GM21360 (cell line): ENCODE measurements around the gene COL9A1.

Experiments used
- ATAC-seq: cut with Tn5 transposase; IDR thresholded peaks from one replicate; pipeline ENCODE4 v1.9.1; 2021; ENCODE audit warnings: mild to moderate bottlenecking, moderate library complexity; ENCODE audit not compliant: unreplicated experiment

The COL9A1 gene

DNA sequence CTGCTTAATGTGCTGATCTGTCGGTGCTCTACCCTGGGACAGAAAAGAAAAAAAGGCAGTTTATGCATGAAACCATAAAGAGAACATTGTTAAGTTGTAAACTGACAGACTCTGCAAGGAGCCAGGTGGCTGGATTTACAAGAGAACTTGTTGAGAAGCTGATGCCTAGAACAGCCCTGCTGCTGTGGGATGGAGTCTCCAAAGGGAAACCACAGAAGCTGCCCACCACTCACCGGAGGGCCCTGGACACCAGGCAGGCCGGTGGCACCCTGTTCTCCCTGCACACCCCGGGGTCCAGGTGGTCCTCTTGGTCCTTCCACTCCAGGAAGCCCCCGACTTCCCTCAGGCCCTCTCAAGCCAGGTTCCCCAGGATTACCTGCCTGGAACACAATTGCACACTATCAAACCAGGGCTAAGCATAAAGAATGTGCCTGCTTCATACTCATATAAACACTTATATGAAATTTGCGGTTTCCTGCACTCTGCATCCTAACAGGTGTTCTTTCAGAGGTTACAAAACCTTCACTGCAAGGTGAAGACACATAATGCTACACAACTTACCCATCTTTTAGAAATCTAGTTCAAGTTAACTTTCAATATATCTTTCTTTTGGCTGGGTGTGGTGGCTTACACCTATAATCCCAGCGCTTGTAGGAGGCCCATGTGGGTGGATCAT, 68.2 kb downstream of the COL9A1 start:
- no peak for ATAC-seq

DNA sequence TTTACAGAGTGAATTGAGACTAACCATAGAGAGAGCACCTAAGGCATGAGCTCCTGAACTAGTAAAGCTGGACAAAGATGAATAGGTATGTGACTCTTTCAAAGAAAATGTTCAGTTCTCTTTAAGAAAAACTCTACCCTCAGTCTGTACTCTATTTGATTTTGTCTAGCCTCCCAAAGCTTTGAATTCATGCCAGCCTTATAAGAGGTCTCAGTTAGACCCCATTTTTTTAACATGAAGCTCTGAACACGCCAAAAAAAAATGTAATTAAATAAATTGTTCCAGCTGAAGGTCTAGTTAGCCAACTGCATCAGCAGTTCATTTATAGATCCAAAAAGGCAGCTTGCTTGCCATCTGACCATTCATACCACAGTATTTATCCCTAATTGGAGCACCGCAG, 71.6 kb downstream of the COL9A1 start:
- ATAC-seq: no peak

DNA sequence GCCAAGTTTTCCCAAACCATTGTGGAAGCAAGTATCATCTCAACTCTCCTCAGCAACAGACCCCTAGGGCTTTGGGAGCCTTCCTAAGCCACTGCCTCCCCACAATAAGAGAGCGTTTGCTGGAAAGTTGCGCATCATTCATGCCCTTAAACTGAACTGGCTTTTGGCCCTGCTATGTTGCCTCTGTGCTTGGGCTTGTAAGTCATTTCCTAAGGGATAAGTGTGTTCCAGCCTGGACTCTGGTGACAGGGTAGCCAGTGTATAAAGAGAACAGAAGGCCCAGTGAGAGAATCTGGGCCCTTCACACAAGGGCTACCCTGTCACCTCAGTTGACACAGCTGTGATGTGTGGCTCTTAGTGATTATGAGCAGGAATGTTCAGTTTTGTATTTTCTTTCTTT, 77.8 kb downstream of the COL9A1 start:
- ATAC-seq: no peak

DNA sequence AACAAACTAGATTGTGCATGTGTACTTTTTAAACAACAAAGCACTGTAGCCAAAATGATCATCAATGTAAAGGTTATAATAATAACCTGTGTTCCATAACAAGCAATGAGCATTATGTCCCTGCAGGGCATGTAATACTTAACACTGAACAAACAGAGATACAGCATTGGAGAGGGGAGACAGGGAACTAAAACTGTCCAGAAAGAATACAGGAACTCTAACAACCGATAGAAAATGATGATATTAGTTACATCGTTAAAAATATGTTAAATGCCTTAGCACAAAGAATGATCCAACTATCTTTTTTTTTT, 80.5 kb downstream of the COL9A1 start:
- no peak for ATAC-seq

DNA sequence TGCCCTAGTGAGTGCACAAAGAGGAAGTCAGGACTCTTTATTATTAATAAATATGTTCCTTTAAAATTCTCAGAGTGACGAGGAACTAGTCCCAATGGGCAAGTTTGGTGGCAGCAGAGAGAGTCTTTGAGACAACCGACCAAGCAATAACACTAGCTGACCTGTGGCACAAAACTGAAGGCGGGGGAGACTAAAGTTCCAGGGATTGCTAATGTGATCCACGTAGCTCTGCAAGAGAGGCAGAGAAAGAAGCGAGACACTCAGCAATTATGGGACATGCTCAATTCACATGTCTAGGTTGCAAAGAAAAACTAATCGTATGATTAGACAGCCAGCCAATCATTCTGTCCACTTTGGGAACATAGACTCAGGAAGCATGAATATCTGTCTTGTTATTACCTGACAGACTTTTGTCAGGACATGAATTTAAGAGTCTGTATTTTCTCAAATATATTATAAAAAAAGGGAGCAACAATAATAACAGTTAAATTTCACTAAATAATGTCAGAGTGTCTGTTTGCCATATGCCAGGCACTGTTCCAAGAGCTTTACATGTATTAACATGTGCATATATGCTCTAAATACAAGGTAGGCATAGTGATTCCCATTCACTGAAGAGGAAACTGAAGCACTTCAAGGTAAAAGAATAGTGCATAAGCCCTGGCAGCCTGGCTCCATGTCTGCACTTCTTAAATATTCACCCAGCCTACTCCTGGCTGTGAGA, 81.0 kb downstream of the COL9A1 start:
- ATAC-seq: no peak

DNA sequence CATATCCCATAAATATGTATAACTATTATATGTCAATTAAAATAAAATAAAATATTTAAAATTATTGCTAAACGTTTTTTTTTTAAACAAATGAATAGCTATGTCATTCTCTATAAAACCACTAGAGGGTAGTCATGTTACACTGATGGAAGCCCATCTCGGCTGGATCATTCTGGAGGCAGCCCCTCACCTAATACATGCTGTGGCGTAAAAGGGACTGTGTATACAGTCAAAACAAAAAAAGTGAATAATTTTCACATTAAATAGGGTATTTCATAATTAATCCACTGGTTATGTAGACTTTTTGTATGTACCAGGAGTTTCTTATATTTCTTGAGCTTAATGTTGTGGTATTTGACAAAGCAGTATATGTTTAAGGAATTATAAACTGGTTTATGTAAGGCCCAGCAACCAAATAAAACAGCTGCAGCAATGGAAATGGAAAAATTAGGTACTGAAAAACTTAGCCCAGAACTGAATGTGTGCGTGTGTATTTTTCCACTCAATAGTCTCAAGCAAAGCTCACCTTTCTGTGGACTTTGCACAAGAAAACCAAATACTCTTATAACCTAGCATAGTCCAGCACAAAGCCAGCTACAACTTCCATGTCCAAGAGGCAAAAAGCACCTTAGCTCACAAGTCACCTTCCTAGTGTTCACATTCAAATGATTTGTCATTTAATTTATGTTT, 81.7 kb downstream of the COL9A1 start:
- peak; percentile 72 for ATAC-seq

DNA sequence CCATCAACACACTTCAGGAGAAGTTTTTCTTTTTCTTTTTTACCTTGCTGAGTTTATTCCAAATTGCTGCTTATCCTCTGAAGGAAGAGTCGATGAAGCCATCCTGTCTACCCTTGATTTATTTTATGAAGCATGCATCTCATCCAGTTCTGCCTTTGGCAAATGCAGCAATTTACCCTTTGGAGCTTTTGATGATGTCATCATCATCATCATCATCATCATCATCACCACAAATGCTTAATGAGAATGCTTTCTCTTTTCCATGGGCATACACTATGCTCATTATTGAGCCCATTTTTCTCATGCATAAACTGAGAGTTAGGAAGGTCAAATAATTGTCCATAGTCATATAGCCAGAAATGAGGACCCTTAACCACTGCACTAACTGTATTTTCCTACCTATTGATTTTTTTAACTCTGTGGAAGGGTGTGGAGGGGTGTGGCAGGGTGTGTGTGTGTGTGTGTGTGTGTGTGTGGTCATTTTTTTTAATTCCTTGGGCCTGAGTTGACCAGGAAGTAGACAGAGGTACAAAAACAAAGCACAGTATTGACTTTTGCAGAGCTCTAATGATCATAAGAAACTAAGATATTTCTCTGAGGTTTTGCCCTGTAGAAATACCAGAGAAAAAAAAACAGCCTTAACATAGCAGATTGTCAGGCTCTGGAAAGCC, 82.8 kb downstream of the COL9A1 start:
- no peak for ATAC-seq

DNA sequence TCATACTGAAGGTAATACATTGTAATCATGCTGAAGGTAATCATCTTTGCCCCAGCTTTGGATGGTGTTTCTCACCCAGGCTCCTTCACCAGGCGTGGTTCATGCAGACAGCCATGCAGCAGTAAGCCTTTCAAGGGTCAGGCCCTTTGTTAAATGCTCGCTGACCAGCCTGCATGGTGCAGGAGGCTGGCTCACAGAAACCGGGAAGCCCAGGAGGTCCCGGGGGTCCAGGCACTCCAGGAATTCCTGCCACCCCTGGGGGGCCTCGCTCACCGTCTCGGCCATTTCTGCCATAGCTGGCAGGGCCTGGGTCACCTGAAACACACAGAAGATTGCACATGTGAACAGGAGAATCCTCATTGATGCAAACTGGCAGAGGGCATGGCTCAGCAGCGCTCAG, 86.1 kb downstream of the COL9A1 start:
- no peak for ATAC-seq

DNA sequence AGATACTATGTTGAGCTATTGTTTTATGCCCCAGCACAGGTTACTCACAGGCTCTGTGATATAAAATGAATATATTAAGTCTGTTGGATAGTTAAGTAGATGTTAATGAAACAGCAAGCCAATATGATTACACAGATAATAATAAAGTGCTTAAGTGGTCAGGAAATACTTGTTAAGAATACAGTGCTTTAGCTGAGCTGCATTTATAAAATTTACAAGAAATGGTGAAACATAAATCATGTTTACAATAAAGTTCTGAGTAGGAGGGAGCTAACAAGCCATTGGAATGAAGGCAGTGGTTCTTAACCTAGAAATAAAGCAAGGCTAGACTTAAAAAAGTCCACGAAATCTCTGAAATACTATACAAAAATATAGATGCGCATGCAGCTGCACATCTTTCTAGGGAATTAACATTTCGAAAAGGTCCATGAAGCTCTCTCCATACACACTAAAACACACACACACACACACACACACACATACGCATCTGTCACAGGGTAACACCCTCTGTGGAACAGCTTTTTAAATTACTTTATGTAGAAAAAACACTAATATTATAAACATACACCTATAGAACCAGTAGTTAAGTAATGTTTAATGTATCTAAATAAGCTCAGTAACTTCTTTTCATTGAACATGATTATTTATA, 87.3 kb downstream of the COL9A1 start:
- no peak for ATAC-seq

DNA sequence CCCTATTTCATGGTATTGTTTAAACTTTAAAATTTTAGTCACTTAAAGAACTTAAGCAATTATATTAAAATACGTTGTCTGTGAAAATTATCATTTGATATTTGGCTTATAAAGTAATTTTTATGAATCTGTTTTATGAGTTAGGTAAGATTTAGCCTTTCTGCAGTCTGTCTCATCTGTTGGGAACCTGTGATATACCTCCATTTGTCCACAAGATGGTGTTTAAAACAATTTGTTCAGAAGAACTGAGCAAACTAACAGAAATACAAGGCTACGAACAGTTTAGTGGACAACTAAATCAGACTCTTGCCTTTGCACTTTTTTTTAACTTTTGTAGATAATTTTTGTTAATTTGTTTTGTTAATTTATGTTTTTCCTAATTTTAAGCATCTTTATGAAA, 92.4 kb downstream of the COL9A1 start:
- no peak for ATAC-seq

DNA sequence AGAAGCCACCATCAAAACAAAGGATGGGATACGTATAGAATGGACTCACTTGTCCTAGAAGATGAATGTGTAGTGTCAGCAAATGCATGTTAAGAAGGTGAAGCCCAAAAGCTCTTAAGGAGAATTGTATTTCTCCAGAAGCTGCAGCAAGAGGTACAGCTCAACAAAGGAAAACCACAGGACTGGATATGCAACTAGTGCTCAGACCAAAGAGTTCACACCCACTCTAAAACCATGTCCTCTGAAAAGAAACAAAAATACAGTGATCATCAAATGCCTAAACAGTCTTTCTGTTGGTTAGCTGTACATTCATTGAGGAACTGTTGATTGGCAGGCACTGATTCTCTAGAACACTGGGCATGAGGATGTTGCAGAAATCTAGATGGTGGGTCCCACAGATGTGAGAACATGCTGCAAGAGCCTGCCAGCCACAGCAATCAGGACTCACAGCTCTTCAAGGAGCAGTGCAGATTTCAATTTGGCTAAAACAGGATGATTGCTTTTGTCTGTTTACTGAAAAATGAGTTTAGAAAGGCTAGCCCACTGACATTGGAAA, 94.6 kb downstream of the COL9A1 start:
- no peak for ATAC-seq

DNA sequence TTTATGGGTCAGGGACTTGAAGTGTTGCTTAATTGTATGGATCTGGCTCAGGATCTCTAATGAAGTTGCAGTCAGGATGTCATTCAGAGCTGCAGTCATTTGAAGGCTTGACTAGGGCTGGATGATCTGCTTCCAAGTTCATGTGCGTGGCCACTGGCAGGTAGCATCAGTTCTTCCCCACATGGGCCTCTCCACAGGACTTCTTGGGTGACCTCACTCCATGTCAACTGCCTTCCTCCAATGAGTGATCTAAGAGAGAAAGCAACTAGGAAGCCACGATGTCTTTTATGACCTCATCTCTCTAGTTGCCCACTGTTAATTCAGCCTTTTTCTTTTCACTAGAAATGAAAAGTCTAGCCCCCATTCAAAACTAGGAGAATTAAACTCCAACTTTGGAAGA, 104.1 kb downstream of the COL9A1 start:
- ATAC-seq: no peak

DNA sequence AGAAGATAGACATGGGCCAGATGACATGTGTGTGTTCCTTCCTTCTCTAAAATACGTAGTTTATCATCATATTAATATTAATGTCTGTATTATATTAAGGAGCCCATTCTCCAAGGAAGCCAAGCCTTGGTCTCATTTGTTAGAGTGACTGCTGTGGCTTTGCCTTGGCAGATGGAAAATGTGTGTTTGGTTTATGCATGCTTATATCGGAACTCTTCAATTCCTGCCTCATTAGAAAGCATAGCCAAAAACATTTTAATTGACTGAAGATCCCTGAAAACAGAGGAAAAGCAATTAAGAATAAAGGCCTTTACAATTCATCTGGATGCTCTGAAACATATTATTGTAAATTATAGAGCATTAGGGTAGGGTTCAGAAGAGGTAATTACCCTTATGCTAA, 106.4 kb downstream of the COL9A1 start:
- ATAC-seq: no peak

DNA sequence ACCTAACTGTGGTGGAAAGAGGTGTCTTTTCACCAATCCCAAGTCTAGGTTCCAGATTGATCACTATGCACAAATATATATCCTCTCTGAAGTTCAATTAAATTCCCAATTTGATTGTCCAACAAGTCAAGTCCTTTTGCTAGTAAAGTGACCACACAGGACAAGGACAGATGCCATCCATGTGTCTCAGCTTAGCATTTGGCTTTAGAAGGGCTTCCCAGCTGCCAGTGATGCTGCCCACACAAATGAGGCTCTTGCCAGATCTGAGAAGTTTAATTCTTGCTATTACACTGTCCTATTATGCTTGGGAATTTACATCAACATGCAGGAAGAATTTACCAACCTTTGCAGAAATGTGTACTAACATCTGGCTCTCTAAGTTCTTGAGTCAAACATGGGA, 108.5 kb downstream of the COL9A1 start:
- ATAC-seq: no peak

DNA sequence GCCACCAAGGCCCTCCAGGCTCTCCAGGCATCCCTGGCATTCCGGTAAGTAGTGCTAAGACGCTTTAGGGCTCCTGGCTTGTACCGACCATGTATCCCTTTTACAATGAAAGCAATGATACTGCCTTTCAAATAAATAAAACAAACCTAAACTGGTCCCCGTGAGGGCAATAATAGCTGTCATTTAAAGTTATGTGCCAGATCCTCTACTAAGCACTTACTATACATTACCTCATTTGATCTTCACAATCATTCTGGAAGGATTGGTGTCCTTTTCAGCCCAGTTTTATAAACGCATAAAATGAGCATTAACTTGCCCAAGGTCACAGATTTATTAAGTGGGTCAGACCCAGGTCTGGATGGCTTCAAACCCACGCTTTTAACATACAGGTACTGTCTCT, 114.7 kb downstream of the COL9A1 start:
- ATAC-seq: no peak

DNA sequence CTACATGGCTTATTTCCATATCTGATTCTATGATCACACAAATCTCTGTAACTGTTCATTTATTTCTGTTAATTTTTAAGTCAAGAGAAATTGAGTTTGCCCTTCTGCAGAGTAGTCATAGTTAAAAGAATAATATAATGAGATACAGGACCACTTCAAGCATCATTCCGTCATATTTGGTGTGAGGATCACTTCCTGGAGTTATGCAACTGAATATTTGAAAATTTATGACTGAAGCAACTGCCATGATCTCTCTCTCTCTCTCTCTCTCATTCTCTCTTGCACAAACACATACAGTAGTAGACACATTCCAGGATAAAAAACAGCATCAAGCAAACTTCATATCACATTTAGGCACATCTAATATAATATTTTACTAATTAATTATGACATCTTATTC, 116.4 kb downstream of the COL9A1 start:
- ATAC-seq: no peak

DNA sequence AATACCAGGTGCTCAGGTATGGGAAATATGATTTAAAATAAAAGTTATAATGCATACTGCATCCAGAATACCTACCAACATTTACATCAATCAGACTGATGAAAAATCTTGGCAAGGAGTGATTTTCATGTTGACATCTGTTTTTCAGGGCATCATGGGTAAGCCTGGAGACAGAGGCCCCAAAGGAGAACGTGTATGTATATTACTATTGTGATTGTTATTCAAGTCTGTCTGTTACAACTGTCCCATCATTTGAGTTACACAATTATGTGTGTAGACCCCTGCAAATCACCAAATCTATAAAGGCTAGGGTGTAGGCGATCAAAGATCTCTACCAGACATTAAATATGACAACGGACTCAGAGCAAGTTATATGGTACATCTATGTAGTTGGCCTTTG, 118.2 kb downstream of the COL9A1 start:
- ATAC-seq: no peak

DNA sequence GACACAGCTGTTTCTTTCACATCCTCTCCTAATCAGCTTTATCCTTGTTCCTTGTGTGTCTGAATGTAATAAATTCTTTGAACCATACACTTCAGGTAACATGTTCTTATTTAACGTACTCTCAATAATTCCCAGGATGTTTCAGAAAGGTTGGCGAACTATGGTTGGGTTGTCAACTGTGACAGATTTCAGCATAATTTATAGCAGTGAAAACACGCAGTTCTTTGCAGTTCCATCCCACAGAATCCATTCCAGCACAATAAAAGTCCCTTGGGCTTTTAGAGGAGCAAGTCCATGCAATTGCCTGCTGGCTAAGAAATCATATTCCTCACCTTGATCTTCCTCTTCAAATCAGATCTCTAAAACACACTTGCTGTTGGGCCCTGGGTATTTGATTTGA, 119.3 kb downstream of the COL9A1 start:
- no peak for ATAC-seq

DNA sequence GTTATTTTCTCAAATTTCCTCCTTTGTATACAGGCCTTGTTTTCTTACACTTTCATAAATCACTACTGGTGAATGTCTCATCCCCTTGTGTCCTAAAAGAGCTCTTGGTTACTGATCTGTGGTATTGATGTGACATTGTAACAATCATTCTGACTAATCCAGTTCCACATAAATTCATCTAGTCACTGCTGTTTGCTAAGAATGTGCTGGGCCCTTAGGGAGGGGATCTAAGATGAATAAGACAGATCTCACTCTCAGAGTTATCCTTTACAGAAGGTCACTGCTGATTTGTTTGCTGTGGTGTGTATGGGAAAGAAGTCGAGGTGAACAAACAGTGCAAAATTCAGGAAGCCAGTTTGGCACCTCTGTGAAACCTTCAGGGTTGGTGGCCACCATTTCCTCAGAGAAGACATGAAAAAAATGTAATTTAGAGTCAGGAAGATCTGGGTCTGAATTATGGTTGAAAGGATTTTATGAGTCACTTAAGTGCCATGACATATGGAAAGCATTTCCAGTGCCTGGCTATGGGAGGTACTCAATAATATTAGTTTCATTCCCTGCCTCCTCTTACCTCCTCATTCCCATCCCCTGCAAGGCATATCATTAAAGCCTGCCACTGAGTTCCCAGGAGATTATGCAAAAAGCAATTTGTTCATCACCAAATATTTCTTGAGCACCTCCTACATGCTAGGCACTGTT, 121.8 kb downstream of the COL9A1 start:
- ATAC-seq: no peak

DNA sequence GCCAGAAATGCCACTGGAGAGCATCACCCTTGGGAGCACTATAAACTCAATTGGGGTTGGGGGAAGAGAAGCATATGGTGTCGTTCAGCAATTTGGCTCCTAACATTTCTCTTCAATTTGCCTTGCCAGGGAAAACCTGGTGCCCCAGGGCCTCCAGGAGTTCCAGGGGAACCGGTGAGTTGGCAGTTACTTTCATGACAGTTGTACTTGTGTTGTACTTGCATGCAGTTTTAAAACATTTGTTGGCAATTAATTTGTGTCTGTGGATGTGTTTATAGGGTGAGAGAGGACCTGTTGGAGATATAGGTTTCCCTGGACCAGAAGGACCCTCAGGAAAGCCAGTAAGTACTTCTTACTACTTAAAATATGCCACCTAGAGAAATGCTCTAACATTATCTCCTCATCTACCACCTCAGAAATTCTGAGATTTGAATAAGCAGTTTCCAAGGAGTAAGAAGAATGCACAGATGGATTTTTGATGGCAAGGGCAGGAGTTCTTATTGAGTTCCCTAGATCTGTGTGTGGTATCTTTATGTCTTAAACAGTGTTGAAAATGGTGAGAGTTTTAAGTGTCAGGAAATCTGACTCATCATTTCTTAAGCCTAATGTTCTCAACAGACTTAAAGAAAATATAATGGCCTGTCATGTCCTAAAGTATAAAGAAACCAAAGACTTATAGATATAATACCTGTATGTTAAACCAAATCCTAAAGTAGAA, 122.5 kb downstream of the COL9A1 start:
- no peak for ATAC-seq
